Right atrium auricular region (tissue), 2 donors: ENCODE measurements around the gene XRCC1. TPM values are rescaled to one million over a fixed set of nuclear protein-coding genes. Genes with fewer than 3 reads are reported as not detected.

Experiments
- DNase-seq: peaks from one replicate; pipeline ENCODE4 v3.0.0-alpha.2; 2019; ENCODE audit warnings: low spot score
- H3K27ac ChIP-seq, 2 donors: fragments of 200-600 bp; sonication (generic); 1 replicate in 1 of 2; 2 replicates in 1 of 2; pipeline ENCODE4 v1.5.1; 2016 to 2019
- H3K27me3 ChIP-seq, 2 donors: fragments of 200-600 bp; sonication (generic); one replicate each; pipeline versions ENCODE4 v1.5.1 to v1.6.0; 2017 to 2019
- H3K36me3 ChIP-seq: fragments of 200-600 bp; sonication (generic); one replicate; pipeline ENCODE4 v1.5.1; 2016
- H3K4me1 ChIP-seq, 2 donors: fragments of 200-600 bp; sonication (generic); one replicate each; pipeline versions ENCODE4 v1.5.1 to v1.6.0; 2017 to 2019
- H3K4me3 ChIP-seq, 2 donors: fragments of 200-600 bp; sonication (generic); 1 replicate in 1 of 2; 2 replicates in 1 of 2; pipeline ENCODE4 v1.5.1; 2017 to 2019; ENCODE audit warnings: mild to moderate bottlenecking in 1 of 2, moderate library complexity in 1 of 2
- H3K9me3 ChIP-seq, 2 donors: fragments of 200-600 bp; sonication (generic); one replicate each; pipeline ENCODE4 v1.5.1; 2019
- total RNA-seq, 2 donors: library from RNA; depleted of rRNA; stranded (reverse); fragments of >200 nt; gene quantifications; one replicate each; pipeline ENCODE4 v1.1.0, GENCODE V29; 2016
- TF ChIP-seq, protein P1 (sequence below), 2 donors: fragments of 200-600 bp; sonication (generic); IDR thresholded peaks; one replicate each; pipeline ENCODE4 v1.5.1; 2019; ENCODE audit warnings: antibody characterized with exemption in 2 of 2

The XRCC1 gene
- total RNA-seq, 2 donors from 2014 or later: 14.3 to 14.9 TPM

DNA sequence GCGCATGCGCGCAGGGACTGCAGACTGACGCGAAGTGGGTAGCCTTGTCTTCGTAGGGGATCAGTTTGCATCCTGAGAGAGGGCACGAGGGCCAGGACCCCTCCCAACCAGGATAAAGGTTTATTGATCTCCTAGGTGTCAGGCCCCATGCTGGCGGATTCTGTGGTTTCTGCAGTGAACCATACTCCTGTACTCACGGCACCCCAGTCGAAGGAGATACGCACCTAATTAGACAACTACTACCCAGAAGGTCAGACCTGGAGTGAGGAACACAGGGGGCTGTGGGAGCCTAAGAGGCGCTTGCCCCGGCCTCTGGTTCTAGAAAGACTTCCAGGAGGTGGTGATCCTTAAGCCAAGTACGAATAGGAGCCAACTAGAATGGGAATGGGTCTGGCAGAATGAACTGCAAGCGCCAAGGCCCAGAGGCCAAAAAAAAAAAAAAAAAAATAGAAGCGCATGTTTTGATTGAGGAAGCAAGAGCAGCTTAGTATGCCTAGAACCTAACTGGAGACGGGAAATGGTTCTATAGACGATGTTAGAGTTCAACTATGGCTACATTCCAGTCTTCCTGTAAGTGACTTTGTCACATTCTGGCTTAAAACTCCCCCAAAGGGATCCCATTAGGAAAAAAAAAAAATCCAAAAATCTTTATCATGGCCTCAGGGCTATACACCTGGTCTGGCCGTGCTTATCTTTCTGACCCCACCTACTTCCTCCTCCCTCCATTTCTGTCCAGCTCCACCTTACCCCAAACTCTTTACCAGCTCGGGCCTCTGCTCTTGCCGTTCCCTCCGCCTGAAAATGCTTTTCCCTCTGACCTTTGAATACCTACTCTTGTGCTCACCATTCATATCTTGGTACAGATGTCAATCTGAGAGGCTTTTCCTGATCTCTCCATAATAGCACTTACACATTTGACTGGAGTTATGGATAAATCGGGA lies 45.0 kb upstream of the XRCC1 start:
- Histone ChIP-seq H3K4me1 (peaks cover 0 to 17% of the 10 kb centered on the region in 2 donors), H3K27ac (peak overlapping the region; percentile 94 to 97), H3K9me3 (no peaks in the 10 kb centered on the region), H3K4me3 (peak overlapping the region; percentile 86 to 92), H3K36me3 (no peaks in the 10 kb centered on the region), H3K27me3 (no peaks in the 10 kb centered on the region)
- no peak for DNase-seq
- TF ChIP-seq, protein P1, sequence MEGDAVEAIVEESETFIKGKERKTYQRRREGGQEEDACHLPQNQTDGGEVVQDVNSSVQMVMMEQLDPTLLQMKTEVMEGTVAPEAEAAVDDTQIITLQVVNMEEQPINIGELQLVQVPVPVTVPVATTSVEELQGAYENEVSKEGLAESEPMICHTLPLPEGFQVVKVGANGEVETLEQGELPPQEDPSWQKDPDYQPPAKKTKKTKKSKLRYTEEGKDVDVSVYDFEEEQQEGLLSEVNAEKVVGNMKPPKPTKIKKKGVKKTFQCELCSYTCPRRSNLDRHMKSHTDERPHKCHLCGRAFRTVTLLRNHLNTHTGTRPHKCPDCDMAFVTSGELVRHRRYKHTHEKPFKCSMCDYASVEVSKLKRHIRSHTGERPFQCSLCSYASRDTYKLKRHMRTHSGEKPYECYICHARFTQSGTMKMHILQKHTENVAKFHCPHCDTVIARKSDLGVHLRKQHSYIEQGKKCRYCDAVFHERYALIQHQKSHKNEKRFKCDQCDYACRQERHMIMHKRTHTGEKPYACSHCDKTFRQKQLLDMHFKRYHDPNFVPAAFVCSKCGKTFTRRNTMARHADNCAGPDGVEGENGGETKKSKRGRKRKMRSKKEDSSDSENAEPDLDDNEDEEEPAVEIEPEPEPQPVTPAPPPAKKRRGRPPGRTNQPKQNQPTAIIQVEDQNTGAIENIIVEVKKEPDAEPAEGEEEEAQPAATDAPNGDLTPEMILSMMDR (IDR thresholded peaks at IDR 0.05): no peak

- no peaks in the 10 kb centered on the region for H3K36me3 ChIP-seq
- H3K4me3 ChIP-seq: peak within 1 kb of the TSS; percentile 86 to 92
- H3K4me1 ChIP-seq: peaks cover 0 to 17% of the 10 kb centered on the region in 2 donors
- H3K9me3 ChIP-seq: no peaks in the 10 kb centered on the region
- H3K27ac ChIP-seq: peak within 1 kb of the TSS; percentile 94 to 97
- H3K27me3 ChIP-seq: no peaks in the 10 kb centered on the region
- DNase-seq: peak; percentile 88
- TF ChIP-seq, protein P1 (IDR thresholded peaks at IDR 0.05): no peak
These were observed 44.1 kb upstream of the XRCC1 start, which contains the start of gene ZNF428 for GRCh38 chr19:43619262-43620060. TSS of gene ZNF428 (minus strand) at chr19:43619629. CDS start at chr19:43614304, 5,325 bp downstream.

DNA sequence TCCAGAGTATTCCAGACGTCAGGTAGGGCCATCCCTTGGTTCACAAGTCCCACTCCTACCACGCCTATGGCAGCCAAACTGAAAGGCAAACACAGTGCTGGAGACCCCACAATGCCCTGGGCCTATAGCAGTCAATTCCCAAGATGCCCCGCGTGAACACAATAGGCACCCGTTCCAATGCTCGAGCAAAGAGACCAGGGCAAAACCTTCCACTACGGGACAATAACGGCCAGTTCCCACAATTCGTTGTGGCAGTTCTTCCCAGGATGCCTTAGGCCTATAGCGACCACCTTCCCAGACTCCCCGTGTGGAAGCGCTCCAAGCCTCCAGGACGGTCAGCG lies 43.6 kb upstream of the XRCC1 start:
- H3K9me3 ChIP-seq: no peaks in the 10 kb centered on the region
- H3K36me3 ChIP-seq: peaks cover 2% of the 10 kb centered on the region
- peak overlapping the region; percentile 94 to 97 for H3K27ac ChIP-seq
- H3K4me3 ChIP-seq: peak overlapping the region; percentile 86 to 92
- TF ChIP-seq, protein P1 (IDR thresholded peaks at IDR 0.05): no peak
- no peaks in the 10 kb centered on the region for H3K27me3 ChIP-seq
- H3K4me1 ChIP-seq: peaks cover 0 to 17% of the 10 kb centered on the region in 2 donors
- no peak for DNase-seq

DNA sequence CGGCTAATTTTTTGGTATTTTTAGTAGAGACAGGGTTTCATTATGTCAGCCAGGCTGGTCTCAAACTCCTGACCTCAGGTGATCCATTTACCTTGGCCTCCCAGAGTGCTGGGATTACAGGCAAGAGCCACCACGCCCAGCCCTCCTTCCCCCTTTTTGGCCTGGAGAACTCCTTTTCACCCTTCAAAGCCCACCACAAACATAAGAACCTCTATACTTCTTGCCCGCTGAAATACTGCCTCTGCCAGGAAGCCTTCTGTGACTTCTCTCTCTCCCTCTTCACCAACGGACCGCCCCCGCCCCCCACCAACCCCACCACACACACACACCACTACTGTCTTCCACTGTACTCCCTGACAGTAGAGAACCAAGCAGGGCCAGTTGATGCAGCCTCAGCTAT lies 41.6 kb upstream of the XRCC1 start:
- peaks cover 0 to 17% of the 10 kb centered on the region in 2 donors for H3K4me1 ChIP-seq
- no peak for DNase-seq
- TF ChIP-seq, protein P1 (IDR thresholded peaks at IDR 0.05): no peak

DNA sequence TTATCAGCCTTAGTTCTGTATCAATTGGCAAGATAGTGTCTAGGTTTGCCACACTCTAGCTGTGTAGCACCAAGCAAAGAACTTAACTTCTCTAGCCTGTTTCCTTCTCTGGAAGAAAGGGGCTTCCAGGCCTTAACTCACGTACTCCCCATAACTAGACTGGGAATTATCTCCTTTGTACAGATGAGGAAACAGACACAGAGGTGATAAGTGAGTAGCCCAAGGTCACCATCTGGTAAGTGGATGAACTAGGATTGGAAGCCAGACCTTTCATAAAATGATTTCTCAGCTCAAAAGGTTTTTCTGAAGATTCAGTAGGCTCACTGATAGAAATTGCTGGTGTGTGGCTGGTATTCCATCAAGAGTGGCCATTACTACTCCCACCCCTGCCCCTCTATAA lies 41.0 kb upstream of the XRCC1 start:
- Histone ChIP-seq H3K36me3 (peaks cover 22% of the 10 kb centered on the region), H3K4me3 (no peak overlapping the region), H3K9me3 (no peaks in the 10 kb centered on the region), H3K27me3 (no peaks in the 10 kb centered on the region), H3K4me1 (peaks cover 0 to 17% of the 10 kb centered on the region in 2 donors), H3K27ac (no peak overlapping the region)
- no peak for DNase-seq
- TF ChIP-seq, protein P1 (IDR thresholded peaks at IDR 0.05): no peak

More for the DNA sequence above, 41.6 kb upstream of the XRCC1 start:
- no peaks in the 10 kb centered on the region for H3K9me3 ChIP-seq
- peaks cover 19% of the 10 kb centered on the region for H3K36me3 ChIP-seq
- H3K4me3 ChIP-seq: no peak overlapping the region
- no peak overlapping the region for H3K27ac ChIP-seq
- H3K27me3 ChIP-seq: no peaks in the 10 kb centered on the region
